Tibial nerve (tissue), 4 donors: ENCODE results near the gene ADAMTS2. TPM values are rescaled to one million over a fixed set of nuclear protein-coding genes. Genes with fewer than 3 reads are reported as not detected.

ENCODE experiments used
- DNase-seq, 2 donors: peaks; one replicate each; pipeline ENCODE4 v3.0.0-alpha.2; 2019; ENCODE audit warnings: low spot score in 2 of 2
- H3K27ac ChIP-seq, 4 donors: fragments of 200-600 bp; sonication (generic) in 3 of 4; one replicate each; pipeline ENCODE4 v1.5.1; 2017 to 2019; ENCODE audit warnings: mild to moderate bottlenecking in 1 of 4
- H3K27me3 ChIP-seq, 2 donors: fragments of 200-600 bp; sonication (generic) in 1 of 2; one replicate each; pipeline versions ENCODE4 v1.5.1 to v1.6.0; 2017 to 2019
- H3K36me3 ChIP-seq, 3 donors: fragments of 200-600 bp; sonication (generic); one replicate each; pipeline ENCODE4 v1.5.1; 2018 to 2019
- H3K4me1 ChIP-seq, 4 donors: fragments of 200-600 bp; sonication (generic) in 3 of 4; one replicate each; pipeline ENCODE4 v1.5.1; 2017 to 2019
- H3K4me3 ChIP-seq, 4 donors: fragments of 200-600 bp; sonication (generic) in 3 of 4; one replicate each; pipeline ENCODE4 v1.5.1; 2017 to 2019; ENCODE audit warnings: mild to moderate bottlenecking in 1 of 4, moderate library complexity in 1 of 4
- H3K9me3 ChIP-seq, 4 donors: fragments of 200-600 bp; sonication (generic) in 3 of 4; one replicate each; pipeline ENCODE4 v1.5.1; 2017 to 2019
- CTCF ChIP-seq, 5 experiments: fragments of 200-600 bp in 3 of 5; fragments of 450-650 bp in 2 of 5; sonication (generic) in 3 of 5; IDR thresholded peaks; one replicate each; pipeline ENCODE4 v1.5.1; 2016 to 2019; ENCODE audit warnings: antibody characterized with exemption in 5 of 5, mild to moderate bottlenecking in 3 of 5, moderate library complexity in 2 of 5
- EP300 ChIP-seq, 2 donors: sonication (generic); formaldehyde crosslinking; IDR thresholded peaks; one replicate each; pipeline ENCODE4 v1.6.1; 2017; ENCODE audit warnings: antibody characterized with exemption in 2 of 2, mild to moderate bottlenecking in 1 of 2
- POLR2A ChIP-seq, 2 donors: fragments of 450-650 bp; IDR thresholded peaks; one replicate each; pipeline ENCODE4 v1.6.1; 2017; ENCODE audit warnings: antibody characterized with exemption in 2 of 2, mild to moderate bottlenecking in 2 of 2, moderate library complexity in 2 of 2
- WGBS, 2 donors: methylation state at CpG; one replicate each; pipeline ENCODE4 v1.1.5; 2018; 5-methylcytosine and 5-hydroxymethylcytosine counted together
- total RNA-seq, 4 donors: library from RNA; depleted of rRNA; stranded (reverse); fragments of >200 nt; gene quantifications; one replicate each; pipeline ENCODE4 v1.1.0, GENCODE V29; 2016

Gene ADAMTS2
- total RNA-seq, 4 donors from 2014 or later = 23.2 to 58.8 (median 47.2) TPM

GRCh38 chr5:179307931-179308471, 37.3 kb downstream of the ADAMTS2 start:
- WGBS, 2 donors = 82 to 86% methylated on average over 24 of the region's 24 CpGs
- no peak for TF ChIP-seq CTCF (IDR thresholded peaks at IDR 0.05)
- no peak for TF ChIP-seq POLR2A (IDR thresholded peaks at IDR 0.05)
- TF ChIP-seq EP300 (IDR thresholded peaks at IDR 0.05) = no peak
- H3K9me3 ChIP-seq = peaks cover 0 to 57% (median 6%) of the 10 kb centered on the region in 4 donors
- no peak overlapping the region for H3K4me3 ChIP-seq
- H3K4me1 ChIP-seq = no peaks in the 10 kb centered on the region
- no peaks in the 10 kb centered on the region for H3K27me3 ChIP-seq
- H3K36me3 ChIP-seq = peaks cover 0 to 8% (median 0%) of the 10 kb centered on the region in 3 donors
- H3K27ac ChIP-seq = no peak overlapping the region
- DNase-seq = no peak

- Histone ChIP-seq H3K27me3 (no peaks in the 10 kb centered on the region), H3K9me3 (peaks cover 0 to 52% (median 6%) of the 10 kb centered on the region in 4 donors), H3K36me3 (peaks cover 0 to 8% (median 0%) of the 10 kb centered on the region in 3 donors), H3K4me1 (no peaks in the 10 kb centered on the region), H3K4me3 (no peak overlapping the region), H3K27ac (no peak overlapping the region)
- no peak for TF ChIP-seq POLR2A (IDR thresholded peaks at IDR 0.05)
- TF ChIP-seq CTCF (IDR thresholded peaks at IDR 0.05) = no peak
- TF ChIP-seq EP300 (IDR thresholded peaks at IDR 0.05) = no peak
- DNase-seq = no peak
- WGBS, 2 donors = 95 to 96% methylated on average over 15 to 17 of the region's 29 CpGs
Observed at GRCh38 chr5:179307013-179307800, 38.1 kb downstream of the ADAMTS2 start.

- TF ChIP-seq CTCF (IDR thresholded peaks at IDR 0.05) (no peak), POLR2A (IDR thresholded peaks at IDR 0.05) (no peak), EP300 (IDR thresholded peaks at IDR 0.05) (no peak)
- 89 to 90% methylated on average over 7 of the region's 7 CpGs for WGBS, 2 donors
- Histone ChIP-seq H3K27ac (no peak overlapping the region), H3K4me3 (no peak overlapping the region), H3K4me1 (peaks cover 0 to 6% (median 0%) of the 10 kb centered on the region in 4 donors), H3K36me3 (peaks cover 0 to 8% (median 0%) of the 10 kb centered on the region in 3 donors), H3K27me3 (no peaks in the 10 kb centered on the region), H3K9me3 (peaks cover 0 to 52% (median 6%) of the 10 kb centered on the region in 4 donors)
- no peak for DNase-seq
Observed at GRCh38 chr5:179306191-179307012, 38.9 kb downstream of the ADAMTS2 start.

GRCh38 chr5:179304871-179305270, 40.4 kb downstream of the ADAMTS2 start:
- no peak for DNase-seq
- Histone ChIP-seq H3K4me3 (no peak overlapping the region), H3K4me1 (peaks cover 0 to 14% (median 0%) of the 10 kb centered on the region in 4 donors), H3K36me3 (peaks cover 0 to 8% (median 0%) of the 10 kb centered on the region in 3 donors), H3K27me3 (no peaks in the 10 kb centered on the region), H3K27ac (no peak overlapping the region), H3K9me3 (peaks cover 0 to 52% (median 6%) of the 10 kb centered on the region in 4 donors)
- 50% methylated on average over 1 of the region's 1 CpG for WGBS, 2 donors
- no peak for TF ChIP-seq CTCF (IDR thresholded peaks at IDR 0.05)
